Lower leg skin (tissue), 4 donors: ENCODE data around the gene PCYT2. TPM values are rescaled to one million over a fixed set of nuclear protein-coding genes. Genes with fewer than 3 reads are reported as not detected.

ENCODE experiments used
- DNase-seq, 2 donors: peaks; one replicate each; pipeline ENCODE4 v3.0.0-alpha.2; 2019; ENCODE audit warnings: low spot score in 2 of 2
- H3K4me3 ChIP-seq: fragments of 200-600 bp; sonication (generic); 2 replicates; pipeline ENCODE4 v1.5.1; 2017; ENCODE audit warnings: mild to moderate bottlenecking, low read depth; ENCODE audit not compliant: poor library complexity, severe bottlenecking
- CTCF ChIP-seq, 3 donors: fragments of 450-650 bp; IDR thresholded peaks; one replicate each; pipeline ENCODE4 v1.5.1; 2016; ENCODE audit warnings: antibody characterized with exemption in 3 of 3, mild to moderate bottlenecking in 3 of 3, moderate library complexity in 2 of 3
- POLR2A ChIP-seq, 2 donors: fragments of 450-650 bp; IDR thresholded peaks; one replicate each; pipeline ENCODE4 v1.6.1; 2016 to 2017; ENCODE audit warnings: antibody characterized with exemption in 2 of 2, mild to moderate bottlenecking in 1 of 2, moderate library complexity in 1 of 2
- WGBS, 2 donors: methylation state at CpG; one replicate each; pipeline ENCODE4 v1.1.5; 2018; 5-methylcytosine and 5-hydroxymethylcytosine counted together
- intact Hi-C: fragments of 100-400 bp; cut with DNase I; formaldehyde crosslinking; loops from one replicate; pipeline ENCODE4 v1.15.0; 2023; ENCODE audit warnings: low total_unique reads
- total RNA-seq, 4 donors: library from RNA; depleted of rRNA; stranded (reverse); fragments of >200 nt; gene quantifications; one replicate each; pipeline ENCODE4 v1.1.0, GENCODE V29; 2016

PCYT2 gene
- total RNA-seq, 4 donors from 2014 or later = 16.2 to 37.0 (median 25.3) TPM

- no peak overlapping the region for H3K4me3 ChIP-seq
- DNase-seq = no peak
- TF ChIP-seq CTCF (IDR thresholded peaks at IDR 0.05) (no peak), POLR2A (IDR thresholded peaks at IDR 0.05) (no peak)
- intact Hi-C loops = no loop called here
- WGBS, 2 donors = 81 to 87% methylated on average over 18 to 22 of the region's 23 CpGs
Observed at GRCh38 chr17:81934098-81934757, 23.0 kb upstream of the PCYT2 start.

- WGBS, 2 donors = 84 to 88% methylated on average over 14 of the region's 14 CpGs
- DNase-seq = no peak
- TF ChIP-seq CTCF (IDR thresholded peaks at IDR 0.05) (no peak), POLR2A (IDR thresholded peaks at IDR 0.05) (no peak)
- no peak overlapping the region for H3K4me3 ChIP-seq
- intact Hi-C loops = no loop called here
Observed at GRCh38 chr17:81933178-81933699, 22.0 kb upstream of the PCYT2 start.

- 92 to 94% methylated on average over 8 of the region's 9 CpGs for WGBS, 2 donors
- no peak for DNase-seq
Observed at GRCh38 chr17:81932333-81932983, 21.3 kb upstream of the PCYT2 start.

GRCh38 chr17:81931557-81932332, 20.5 kb upstream of the PCYT2 start:
- H3K4me3 ChIP-seq = no peak overlapping the region
- 17 to 21% methylated on average over 13 to 14 of the region's 15 CpGs for WGBS, 2 donors
- TF ChIP-seq CTCF (IDR thresholded peaks at IDR 0.05) = no peak
- no peak for TF ChIP-seq POLR2A (IDR thresholded peaks at IDR 0.05)
- intact Hi-C loops = no loop called here
- no peak for DNase-seq

More at GRCh38 chr17:81932333-81932983, 21.3 kb upstream of the PCYT2 start:
- TF ChIP-seq POLR2A (IDR thresholded peaks at IDR 0.05) (no peak), CTCF (IDR thresholded peaks at IDR 0.05) (no peak)
- no peak overlapping the region for H3K4me3 ChIP-seq
- intact Hi-C loops = no loop called here

- no peak for DNase-seq
- H3K4me3 ChIP-seq = no peak overlapping the region
- 72 to 74% methylated on average over 13 of the region's 13 CpGs for WGBS, 2 donors
- intact Hi-C loops = no loop called here
- TF ChIP-seq POLR2A (IDR thresholded peaks at IDR 0.05) (no peak), CTCF (IDR thresholded peaks at IDR 0.05) (no peak)
Observed at GRCh38 chr17:81931189-81931556, 20.0 kb upstream of the PCYT2 start.
